Activated CD4-positive, CD25-positive, alpha-beta regulatory T cell treated with anti-CD3 and anti-CD28 coated beads, Interleukin-2, amount 50 U/mL, for 24 hours (primary cell): Measurements from ENCODE around the gene SEC24A.
"Not testable (repeated sequence)": the region's sequence is repeated elsewhere in the genome, so short reads cannot be mapped to it uniquely, and the experiment has no call there.

Experiments used
- ATAC-seq, 2 donors: fragments of 150-1000 bp; cut with Tn5 transposase; one replicate each; pipeline ENCODE4 v1.10.0; 2021; ENCODE audit warnings: mild to moderate bottlenecking in 1 of 2, moderate library complexity in 1 of 2

Gene SEC24A

GRCh38 chr5:134749415-134749814, 100.8 kb downstream of the SEC24A start:
- ATAC-seq: no peak

GRCh38 chr5:134758176-134758503, 109.6 kb downstream of the SEC24A start:
- ATAC-seq: no peak

GRCh38 chr5:134758504-134759341, 110.1 kb downstream of the SEC24A start, which contains the start of gene DDX46:
DDX46 (plus strand) TSS chr5:134758779; CDS start chr5:134758939, 160 bp downstream.
- ATAC-seq: peak; percentile 98 to 99

GRCh38 chr5:134767528-134768291, 119.1 kb downstream of the SEC24A start:
- ATAC-seq: not testable (repeated sequence)

- no peak for ATAC-seq
These were observed 120.6 kb downstream of the SEC24A start for GRCh38 chr5:134769206-134769605.

- ATAC-seq: no peak
These were observed 124.0 kb downstream of the SEC24A start for GRCh38 chr5:134772461-134773125.

GRCh38 chr5:134777366-134777765, 128.8 kb downstream of the SEC24A start:
- no peak for ATAC-seq
